HG03039 (cell line): ENCODE measurements around the gene MYO3B.
"Not testable (repeated sequence)": the region's sequence is repeated elsewhere in the genome, so short reads cannot be mapped to it uniquely, and the experiment has no call there.

Experiments
- ATAC-seq: cut with Tn5 transposase; IDR thresholded peaks from one replicate; pipeline ENCODE4 v1.9.1; 2021; ENCODE audit warnings: mild to moderate bottlenecking, moderate library complexity; ENCODE audit not compliant: unreplicated experiment

Gene MYO3B

GRCh38 chr2:170582751-170583463 is 405.0 kb downstream of the MYO3B start:
- no peak for ATAC-seq

- ATAC-seq, result no peak
These were observed 407.1 kb downstream of the MYO3B start for GRCh38 chr2:170585067-170585466.

- no peak for ATAC-seq
These were observed 408.7 kb downstream of the MYO3B start for GRCh38 chr2:170586571-170587095.

GRCh38 chr2:170587117-170587516 is 409.2 kb downstream of the MYO3B start:
- no peak for ATAC-seq

GRCh38 chr2:170587922-170588321 is 410.0 kb downstream of the MYO3B start:
- ATAC-seq, result no peak

- ATAC-seq, result no peak
These were observed 410.8 kb downstream of the MYO3B start for GRCh38 chr2:170588729-170589128.

GRCh38 chr2:170596576-170596975 is 418.6 kb downstream of the MYO3B start:
- ATAC-seq, result no peak

- no peak for ATAC-seq
These were observed 420.1 kb downstream of the MYO3B start for GRCh38 chr2:170598067-170598395.

- ATAC-seq, result no peak
These were observed 423.5 kb downstream of the MYO3B start for GRCh38 chr2:170601489-170601888.

- no peak for ATAC-seq
These were observed 427.9 kb downstream of the MYO3B start for GRCh38 chr2:170605862-170606261.

- ATAC-seq, result no peak
These were observed 429.2 kb downstream of the MYO3B start for GRCh38 chr2:170607171-170607570.

- no peak for ATAC-seq
These were observed 432.7 kb downstream of the MYO3B start for GRCh38 chr2:170610615-170611014.

GRCh38 chr2:170618948-170619347 is 441.0 kb downstream of the MYO3B start:
- ATAC-seq, result not testable (repeated sequence)

- not testable (repeated sequence) for ATAC-seq
These were observed 457.1 kb downstream of the MYO3B start for GRCh38 chr2:170635094-170635493.

- ATAC-seq, result no peak
These were observed 461.7 kb downstream of the MYO3B start for GRCh38 chr2:170639635-170640034.

- no peak for ATAC-seq
These were observed 464.0 kb downstream of the MYO3B start for GRCh38 chr2:170641961-170642360.

GRCh38 chr2:170643346-170643745 is 465.4 kb downstream of the MYO3B start:
- no peak for ATAC-seq

GRCh38 chr2:170647741-170648436 is 469.9 kb downstream of the MYO3B start:
- ATAC-seq, result no peak

- no peak for ATAC-seq
These were observed 473.8 kb downstream of the MYO3B start for GRCh38 chr2:170651624-170652325.

GRCh38 chr2:170652637-170653417 is 474.9 kb downstream of the MYO3B start:
- ATAC-seq, result no peak

- ATAC-seq, result no peak
These were observed 478.7 kb downstream of the MYO3B start for GRCh38 chr2:170656669-170657068.
